Liver (tissue), 3 donors: ENCODE data around the gene GAL3ST3.

Experiments
- ATF3 ChIP-seq: IDR thresholded peaks from 2 replicates; pipeline ENCODE4 v1.6.1; 2016; ENCODE audit warnings: antibody characterized with exemption
- CTCF ChIP-seq: fragments of 150-350 bp; IDR thresholded peaks from 2 replicates; pipeline ENCODE4 v1.5.1; 2017; ENCODE audit warnings: improper control_type of control experiment, low read depth, low read length; ENCODE audit not compliant: missing input control
- EGR1 ChIP-seq, 2 donors: IDR thresholded peaks; 2 replicates each; pipeline ENCODE4 v1.6.1; 2016 to 2018; ENCODE audit warnings: antibody characterized with exemption in 2 of 2, low read depth in 2 of 2
- GABPA ChIP-seq, 2 donors: IDR thresholded peaks in 1 of 2; conservative IDR thresholded peaks in 1 of 2; 2 replicates each; pipeline ENCODE4 v1.6.1; 2016; ENCODE audit warnings: antibody characterized with exemption in 2 of 2, mild to moderate bottlenecking in 1 of 2, moderate library complexity in 1 of 2
- HNF4A ChIP-seq, 2 donors: conservative IDR thresholded peaks; 2 replicates each; pipeline ENCODE4 v1.6.1; 2016; ENCODE audit warnings: antibody characterized with exemption in 2 of 2, mild to moderate bottlenecking in 2 of 2
- HNF4G ChIP-seq: IDR thresholded peaks from 2 replicates; pipeline ENCODE4 v1.6.1; 2016; ENCODE audit warnings: antibody characterized with exemption
- RAD21 ChIP-seq, 2 donors: IDR thresholded peaks; 2 replicates each; pipeline ENCODE4 v1.6.1; 2016; ENCODE audit warnings: antibody characterized with exemption in 2 of 2, mild to moderate bottlenecking in 2 of 2
- REST ChIP-seq: IDR thresholded peaks from 2 replicates; pipeline ENCODE4 v1.6.1; 2016; ENCODE audit warnings: antibody characterized with exemption, mild to moderate bottlenecking
- RXRA ChIP-seq, 2 donors: IDR thresholded peaks; 2 replicates each; pipeline ENCODE4 v1.6.1; 2017 to 2018; ENCODE audit warnings: antibody characterized with exemption in 2 of 2, mild to moderate bottlenecking in 1 of 2
- TAF1 ChIP-seq: conservative IDR thresholded peaks from 2 replicates; pipeline ENCODE4 v1.6.1; 2016; ENCODE audit warnings: antibody characterized with exemption, mild to moderate bottlenecking
- YY1 ChIP-seq: IDR thresholded peaks from 2 replicates; pipeline ENCODE4 v1.6.1; 2016; ENCODE audit warnings: antibody characterized with exemption, mild to moderate bottlenecking
- ZBTB33 ChIP-seq: IDR thresholded peaks from 2 replicates; pipeline ENCODE4 v1.6.1; 2016; ENCODE audit warnings: antibody characterized with exemption
- TF ChIP-seq, protein P1 (sequence below): IDR thresholded peaks from 2 replicates; pipeline ENCODE4 v1.6.1; 2016; ENCODE audit warnings: antibody characterized with exemption
- donor health status: healthy.
- donor health status: healthy.

- TF ChIP-seq CTCF (no peak), RAD21 (IDR thresholded peaks at IDR 0.05) (no peak), TAF1 (peak; percentile 69), HNF4G (peak; percentile 58), YY1 (peak; percentile 98), REST (peak; percentile 28), ATF3 (no peak), ZBTB33 (no peak), HNF4A (conservative IDR thresholded peaks at IDR 0.05) (peak in 1 of 2 donors; percentile 85), EGR1 (IDR thresholded peaks at IDR 0.05; ENCODE audit: low read depth in 2 of 2) (peak in 1 of 2 donors; percentile 68), RXRA (IDR thresholded peaks at IDR 0.05) (peak; percentile 31 to 49), GABPA (IDR thresholded peaks at IDR 0.05 in 1 of 2, conservative IDR thresholded peaks at IDR 0.05 in 1 of 2) (peak; percentile 93 to 99)
- TF ChIP-seq, protein P1, sequence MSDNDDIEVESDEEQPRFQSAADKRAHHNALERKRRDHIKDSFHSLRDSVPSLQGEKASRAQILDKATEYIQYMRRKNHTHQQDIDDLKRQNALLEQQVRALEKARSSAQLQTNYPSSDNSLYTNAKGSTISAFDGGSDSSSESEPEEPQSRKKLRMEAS: no peak
These were observed 3.1 kb upstream of the GAL3ST3 start, which contains the start of gene SF3B2 for GRCh38 chr11:66051766-66052663.
